Adrenal gland (tissue), 12 donors: ENCODE results near the gene SPINDOC. TPM values are rescaled to one million over a fixed set of nuclear protein-coding genes. Genes with fewer than 3 reads are reported as not detected.

Source experiments
- DNase-seq, 7 donors: peaks; one replicate each; pipeline ENCODE4 v3.0.0-alpha.2; 2019 to 2020
- H3K27ac ChIP-seq, 5 donors: fragments of 200-600 bp; sonication (generic) in 4 of 5; 1 replicate in 3 of 5; 2 replicates in 2 of 5; pipeline versions ENCODE4 v1.5.1 to v1.8.0; 2016 to 2020; ENCODE audit warnings: mild to moderate bottlenecking in 1 of 5
- H3K27me3 ChIP-seq: fragments of 200-600 bp; 2 replicates; pipeline ENCODE4 v1.8.0; 2021
- H3K36me3 ChIP-seq, 2 donors: fragments of 200-600 bp; replicated peaks in 1 of 2; 1 replicate in 1 of 2; 2 replicates in 1 of 2; pipeline versions ENCODE4 v1.5.1 to v1.8.0; 2018 to 2022
- H3K4me1 ChIP-seq, 2 donors: fragments of 200-600 bp; replicated peaks in 1 of 2; 1 replicate in 1 of 2; 2 replicates in 1 of 2; pipeline versions ENCODE4 v1.5.1 to v1.8.0; 2018 to 2021
- H3K4me3 ChIP-seq, 4 donors: fragments of 200-600 bp; sonication (generic) in 3 of 4; one replicate each; pipeline ENCODE4 v1.5.1; 2016 to 2018
- H3K9me3 ChIP-seq, 3 donors: fragments of 200-600 bp; sonication (generic) in 1 of 3; replicated peaks in 1 of 3; 1 replicate in 2 of 3; 2 replicates in 1 of 3; pipeline versions ENCODE4 v1.5.1 to v1.8.0; 2016 to 2021
- POLR2A ChIP-seq, 2 donors: fragments of 450-650 bp; IDR thresholded peaks; one replicate each; pipeline ENCODE4 v1.6.1; 2017; ENCODE audit warnings: antibody characterized with exemption in 2 of 2, mild to moderate bottlenecking in 2 of 2, moderate library complexity in 1 of 2
- WGBS, 4 donors: extraction: QIAGEN DNeasy Blood & Tissue Kit in 2 of 4; methylation state at CpG; one replicate each; pipeline versions ENCODE4 v1.1.5 to v1.1.7; 2013 to 2017; 5-methylcytosine and 5-hydroxymethylcytosine counted together
- intact Hi-C, 2 donors: fragments of 100-400 bp; cut with DNase I; formaldehyde crosslinking; loops; one replicate each; pipeline versions ENCODE4 v1.14.1 to v1.15.0; 2022 to 2023
- polyA plus RNA-seq, 3 donors: library from polyadenylated mRNA; stranded (reverse); fragments of 200-250 nt in 2 of 3; fragments of 350-450 nt in 1 of 3; fragmentation: Illumina TruSeq in 1 of 3; extraction: RNeasy Lipid Tissue Mini Kit (QIAGEN cat#74804) in 1 of 3; gene quantifications; one replicate each; pipeline ENCODE4 v1.2.3, GENCODE V29; 2013 to 2014
- total RNA-seq, 9 donors: library from RNA; depleted of rRNA in 4 of 9; stranded (reverse); fragments of >200 nt in 4 of 9; fragments of 120-200 nt in 1 of 9; fragmentation: NEBNext Ultra II Directional in 1 of 9; extraction: Animal tissue kit (Norgen Biotek cat#: 25700) in 1 of 9; gene quantifications; one replicate each; pipeline versions ENCODE4 v1.1.0 to v1.2.4, GENCODE V29; 2013 to 2023
- TF ChIP-seq, protein P1 (sequence below), 6 experiments: fragments of 450-650 bp in 4 of 6; fragments of 200-600 bp in 2 of 6; sonication (generic) in 1 of 6; IDR thresholded peaks; 1 replicate in 5 of 6; 2 replicates in 1 of 6; pipeline versions ENCODE4 v1.5.1 to v1.8.0; 2016 to 2021; ENCODE audit warnings: antibody characterized with exemption in 6 of 6, mild to moderate bottlenecking in 2 of 6, moderate library complexity in 1 of 6
- donor health status: healthy with polysubstance abuse.
- donor health status: Bipolar disorder and iron deficiency.
- donor health status: DM: yes; HTN: yes; CAD: no.
- donor health status: DM: no; HTN: no; CAD: no.
- donor health status: DM: no; HTN: no; CAD: no.
- donor health status: DM: yes; HTN: yes; CAD: no.

The SPINDOC gene
- total and polyA plus RNA-seq, 12 donors = 4.5 to 19.2 (median 10.9) TPM

DNA sequence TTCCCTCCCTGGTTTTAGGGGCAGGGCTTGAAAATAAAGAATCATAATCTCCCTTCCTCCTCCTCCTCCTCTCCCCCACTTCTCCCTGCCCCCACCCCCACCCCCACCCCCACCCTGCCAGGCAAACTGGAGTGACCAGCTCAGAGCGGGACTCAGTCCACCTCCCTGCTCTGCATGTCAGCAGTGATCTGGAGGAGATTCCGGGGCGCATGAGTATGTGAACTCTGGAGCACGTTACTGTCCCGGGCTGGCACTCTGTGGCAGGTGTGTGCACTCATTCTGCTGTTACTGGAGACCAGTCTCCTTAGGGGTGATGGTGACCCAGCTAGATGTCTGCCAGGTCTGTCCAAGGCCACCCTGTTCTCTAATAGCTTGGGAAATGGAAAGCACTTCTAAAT, 59.5 kb downstream of the SPINDOC start:
- intact Hi-C loops = no loop called here
- H3K4me3 ChIP-seq = peak overlapping the region in 1 of 4 donors; percentile 1
- TF ChIP-seq, protein P1, sequence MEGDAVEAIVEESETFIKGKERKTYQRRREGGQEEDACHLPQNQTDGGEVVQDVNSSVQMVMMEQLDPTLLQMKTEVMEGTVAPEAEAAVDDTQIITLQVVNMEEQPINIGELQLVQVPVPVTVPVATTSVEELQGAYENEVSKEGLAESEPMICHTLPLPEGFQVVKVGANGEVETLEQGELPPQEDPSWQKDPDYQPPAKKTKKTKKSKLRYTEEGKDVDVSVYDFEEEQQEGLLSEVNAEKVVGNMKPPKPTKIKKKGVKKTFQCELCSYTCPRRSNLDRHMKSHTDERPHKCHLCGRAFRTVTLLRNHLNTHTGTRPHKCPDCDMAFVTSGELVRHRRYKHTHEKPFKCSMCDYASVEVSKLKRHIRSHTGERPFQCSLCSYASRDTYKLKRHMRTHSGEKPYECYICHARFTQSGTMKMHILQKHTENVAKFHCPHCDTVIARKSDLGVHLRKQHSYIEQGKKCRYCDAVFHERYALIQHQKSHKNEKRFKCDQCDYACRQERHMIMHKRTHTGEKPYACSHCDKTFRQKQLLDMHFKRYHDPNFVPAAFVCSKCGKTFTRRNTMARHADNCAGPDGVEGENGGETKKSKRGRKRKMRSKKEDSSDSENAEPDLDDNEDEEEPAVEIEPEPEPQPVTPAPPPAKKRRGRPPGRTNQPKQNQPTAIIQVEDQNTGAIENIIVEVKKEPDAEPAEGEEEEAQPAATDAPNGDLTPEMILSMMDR (IDR thresholded peaks at IDR 0.05) = no peak
- no peak for TF ChIP-seq POLR2A (IDR thresholded peaks at IDR 0.05)
- peak; percentile 43 to 74 (median 62) for DNase-seq
- 36 to 57% (median 39%) methylated on average over 5 of the region's 5 CpGs; no CpG with 5 or more reads in 1 of the 4 donors for WGBS, 4 donors
- H3K36me3 ChIP-seq = no peaks in the 10 kb centered on the region
- H3K4me1 ChIP-seq = peaks cover 46 to 67% of the 10 kb centered on the region in 2 donors
- H3K9me3 ChIP-seq = no peaks in the 10 kb centered on the region
- peak overlapping the region; percentile 44 to 81 (median 73) for H3K27ac ChIP-seq
- H3K27me3 ChIP-seq = no peaks in the 10 kb centered on the region

DNA sequence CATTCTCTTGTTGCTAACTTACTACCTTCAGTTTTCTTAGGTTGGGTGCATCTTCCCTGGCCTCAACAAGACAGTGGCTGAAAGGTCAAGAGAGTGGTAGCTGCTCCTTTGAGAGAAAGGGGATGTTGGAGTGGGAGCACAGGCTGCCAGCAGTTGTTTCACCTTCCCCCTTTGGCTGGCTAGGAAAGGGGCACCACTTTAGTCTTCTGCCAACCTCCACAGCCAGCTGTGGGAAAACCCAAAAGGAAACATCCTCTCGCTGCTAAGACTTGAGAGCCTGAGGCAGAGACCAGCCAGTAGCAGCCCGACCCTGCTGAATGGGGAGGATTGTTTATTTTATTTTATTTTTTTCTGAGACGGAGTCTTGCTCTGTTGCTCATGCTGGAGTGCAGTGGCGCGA, 60.1 kb downstream of the SPINDOC start:
- TF ChIP-seq POLR2A (IDR thresholded peaks at IDR 0.05) = no peak
- TF ChIP-seq, protein P1 (IDR thresholded peaks at IDR 0.05) = no peak
- WGBS, 4 donors = 77 to 90% (median 82%) methylated on average over 5 of the region's 5 CpGs
- Histone ChIP-seq H3K27me3 (no peaks in the 10 kb centered on the region), H3K4me3 (no peak overlapping the region), H3K4me1 (peaks cover 46 to 62% of the 10 kb centered on the region in 2 donors), H3K27ac (peak overlapping the region; percentile 28 to 81 (median 51)), H3K36me3 (no peaks in the 10 kb centered on the region), H3K9me3 (no peaks in the 10 kb centered on the region)
- DNase-seq = no peak
- intact Hi-C loops = no loop called here

DNA sequence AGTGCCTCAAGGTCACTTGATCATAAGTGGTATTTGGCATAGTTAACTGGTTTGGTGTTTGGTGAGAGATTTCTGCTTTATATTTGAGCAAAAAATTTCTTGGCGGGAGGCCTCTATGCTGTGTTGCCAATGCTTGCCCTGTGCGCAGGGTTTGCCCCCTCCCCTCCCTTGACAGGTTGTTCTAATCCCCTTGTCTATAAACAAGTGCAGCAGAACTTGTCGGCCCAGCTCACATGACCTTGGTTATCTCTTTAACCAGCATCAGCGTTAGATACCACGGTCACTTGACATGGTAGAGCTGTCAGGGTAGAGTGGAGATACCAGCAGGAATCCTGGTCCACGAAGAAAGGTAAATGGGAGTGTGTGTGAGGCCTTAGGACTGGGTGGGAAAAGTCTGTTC, 61.3 kb downstream of the SPINDOC start:
- intact Hi-C loops = no loop called here
- no peaks in the 10 kb centered on the region for H3K27me3 ChIP-seq
- WGBS, 4 donors = 36 to 74% (median 45%) methylated on average over 6 of the region's 6 CpGs
- H3K27ac ChIP-seq = peak overlapping the region in 4 of 5 donors; percentile 5 to 81 (median 62)
- H3K36me3 ChIP-seq = no peaks in the 10 kb centered on the region
- no peak overlapping the region for H3K4me3 ChIP-seq
- TF ChIP-seq, protein P1 (IDR thresholded peaks at IDR 0.05) = no peak
- no peak for TF ChIP-seq POLR2A (IDR thresholded peaks at IDR 0.05)
- peak in 2 of 7 donors; percentile 28 to 50 for DNase-seq
- H3K4me1 ChIP-seq = peaks cover 45 to 57% of the 10 kb centered on the region in 2 donors
- H3K9me3 ChIP-seq = no peaks in the 10 kb centered on the region

DNA sequence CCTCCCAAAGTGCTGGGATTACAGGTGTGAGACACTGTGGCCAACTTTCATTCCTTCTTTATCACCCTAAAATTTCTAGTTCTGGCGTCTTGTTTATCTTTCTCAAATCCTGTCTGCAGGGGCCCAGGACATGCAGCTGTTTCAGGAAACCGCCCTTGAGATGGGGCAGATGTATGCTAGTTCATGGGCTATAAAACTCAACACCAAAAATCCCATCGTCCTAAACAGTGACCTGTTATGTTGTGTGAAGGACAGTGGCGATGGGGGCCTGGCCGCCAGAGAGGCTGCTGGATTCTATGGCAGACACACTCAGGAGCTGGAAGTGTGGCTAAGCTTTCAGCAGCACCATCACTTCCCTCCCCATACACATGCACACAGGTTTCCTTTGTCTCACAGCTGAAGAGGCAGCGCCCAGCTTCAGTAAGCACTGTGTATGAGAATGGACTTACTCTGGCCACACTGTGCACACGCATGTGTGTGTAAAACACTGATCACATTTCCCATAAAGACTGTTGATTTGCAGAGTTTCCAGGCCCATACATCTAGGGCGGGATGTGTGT, 62.3 kb downstream of the SPINDOC start:
- Histone ChIP-seq H3K9me3 (no peaks in the 10 kb centered on the region), H3K27ac (peak overlapping the region in 1 of 5 donors; percentile 81), H3K27me3 (no peaks in the 10 kb centered on the region), H3K4me3 (no peak overlapping the region), H3K36me3 (no peaks in the 10 kb centered on the region), H3K4me1 (peaks cover 45 to 57% of the 10 kb centered on the region in 2 donors)
- TF ChIP-seq POLR2A (IDR thresholded peaks at IDR 0.05) = no peak
- TF ChIP-seq, protein P1 (IDR thresholded peaks at IDR 0.05) = no peak
- no peak for DNase-seq
- intact Hi-C loops = loop anchor here in 1 of 2 donors (5.0 kb wide), 1 partner anchor 33 kb away; no protein-coding TSS in a partner anchor
- 90% methylated on average over 8 of the region's 8 CpGs for WGBS, 4 donors
